Measurements from ENCODE around the gene WNT11.

The WNT11 gene

GRCh38 chr11:76151556-76152085, 54.7 kb downstream of the WNT11 start:
- DNase-seq = no peak

DNA sequence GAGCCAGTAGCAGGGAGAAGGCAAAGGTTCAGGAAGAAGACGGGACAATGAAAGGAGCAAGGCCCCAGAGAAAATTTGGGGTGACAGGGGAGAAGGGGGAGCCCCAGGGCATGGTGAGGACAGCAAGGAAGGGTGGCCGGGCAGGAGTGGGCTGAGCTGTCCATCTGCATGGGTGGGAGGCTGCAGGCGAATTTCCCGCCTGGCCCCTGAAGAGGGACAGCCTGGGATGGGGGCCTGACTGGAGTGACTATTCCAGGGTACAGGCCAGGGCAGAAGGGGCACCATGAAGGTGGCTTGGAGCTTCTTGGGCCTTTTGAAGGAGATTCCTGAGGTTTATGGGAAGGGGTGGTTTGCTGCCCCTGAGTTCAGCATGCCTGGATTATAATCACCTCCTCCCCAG, 56.2 kb downstream of the WNT11 start:
- no peak for DNase-seq

DNA sequence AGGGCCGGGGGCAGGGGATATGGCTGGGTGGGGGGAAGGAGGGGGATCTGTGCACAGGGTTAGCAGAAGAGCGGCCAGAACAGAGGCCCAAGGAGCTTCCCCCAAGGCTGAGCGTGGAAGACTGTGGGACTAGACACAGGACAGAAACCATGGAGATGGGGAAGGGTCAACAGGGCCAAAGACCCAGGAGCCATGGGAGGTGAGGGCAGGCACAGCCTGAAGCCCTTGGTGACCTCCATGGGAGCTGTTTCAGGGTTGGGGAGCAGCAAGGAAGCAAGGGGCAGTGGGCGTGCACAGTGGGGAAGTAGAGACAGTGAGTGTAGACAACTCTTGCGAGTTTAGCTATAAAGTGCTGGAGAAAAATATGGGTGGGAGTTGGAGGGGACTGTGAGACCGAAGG, 56.6 kb downstream of the WNT11 start:
- no peak for DNase-seq

- no peak for DNase-seq
These were observed 57.2 kb downstream of the WNT11 start for GRCh38 chr11:76148941-76149613.

- DNase-seq = no peak
These were observed 58.1 kb downstream of the WNT11 start for GRCh38 chr11:76148231-76148630.

GRCh38 chr11:76147106-76147740, 59.1 kb downstream of the WNT11 start:
- DNase-seq = no peak

DNA sequence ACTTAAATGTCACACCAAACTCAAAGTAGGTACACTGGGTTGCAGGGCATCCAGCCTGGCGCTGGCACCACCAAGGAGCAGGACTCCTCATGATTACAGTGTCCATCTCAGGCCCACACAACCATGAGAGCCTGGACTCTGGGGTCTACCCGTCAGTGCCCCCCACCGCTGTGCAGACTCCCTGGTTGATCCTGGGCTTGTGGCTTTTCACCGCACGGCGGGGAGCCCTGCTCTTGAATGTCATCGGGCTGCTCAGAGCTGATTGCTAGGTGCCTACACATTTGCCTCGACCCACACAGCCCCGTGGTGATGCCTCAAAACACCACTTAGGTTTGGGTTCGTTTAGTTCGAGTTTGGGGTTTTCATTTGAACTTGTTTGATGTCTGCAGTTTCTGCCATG, 63.0 kb downstream of the WNT11 start:
- DNase-seq = no peak

DNA sequence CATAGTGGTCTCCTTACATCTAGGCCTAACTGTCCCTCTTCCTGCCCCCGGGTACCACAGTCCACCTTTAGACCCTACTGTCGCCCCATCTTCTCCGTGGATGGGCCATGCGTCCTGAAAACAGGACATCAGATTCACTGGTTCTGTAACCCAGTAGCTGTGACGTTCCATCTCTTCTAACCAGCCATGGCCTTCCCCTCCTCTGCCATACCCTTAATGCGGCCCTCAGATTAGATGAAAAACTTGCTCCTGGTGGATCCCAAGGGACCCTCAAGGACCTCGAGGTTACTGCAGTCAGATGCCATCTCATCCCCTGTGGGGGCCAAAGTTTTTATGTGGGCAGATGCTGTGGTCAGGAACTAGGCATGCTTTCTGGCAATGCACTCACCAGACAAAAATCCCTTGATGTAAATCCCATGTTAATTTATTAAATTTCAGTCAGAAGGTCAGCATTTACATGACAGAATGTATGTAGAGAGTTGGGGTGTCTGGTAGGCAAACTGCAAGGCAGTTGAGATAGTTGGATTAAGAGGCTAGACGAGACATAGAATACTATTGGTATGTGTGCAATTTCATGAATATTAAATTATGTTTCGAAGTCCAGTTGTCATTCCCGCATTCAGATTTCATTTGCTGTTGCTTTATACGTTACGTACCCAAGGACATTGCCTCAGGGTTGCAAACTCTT, 64.3 kb downstream of the WNT11 start:
- DNase-seq = no peak

GRCh38 chr11:76140912-76141574, 65.3 kb downstream of the WNT11 start:
- no peak for DNase-seq

DNA sequence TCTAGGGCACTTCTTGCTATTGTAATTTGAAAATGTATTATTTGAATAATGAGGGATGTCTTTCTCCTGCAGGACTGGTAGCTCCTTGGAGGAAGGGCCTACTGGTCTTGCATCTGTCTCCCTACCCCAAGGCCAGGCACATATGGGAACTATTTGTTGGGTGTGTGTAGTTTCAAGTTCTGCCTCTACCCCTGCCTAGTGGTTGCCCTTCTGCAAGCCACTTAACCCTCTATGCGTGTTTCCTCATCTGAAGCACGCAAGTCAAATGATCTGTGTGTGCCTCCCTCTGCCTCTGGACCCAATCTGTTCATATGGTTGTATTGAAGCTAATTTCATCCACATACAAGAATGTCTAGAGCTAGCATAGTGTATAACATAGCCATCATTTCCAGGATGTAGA, 67.0 kb downstream of the WNT11 start:
- no peak for DNase-seq

All from SIG-M5 (cell line).